ENCODE data around the gene TNFSF12.

- TF ChIP-seq CTCF (IDR thresholded peaks at IDR 0.05; ENCODE audit: low read length) = no peak
- TF ChIP-seq EZH2 (IDR thresholded peaks at IDR 0.05; ENCODE audit: borderline replicate concordance, low read length) = no peak
Observed at GRCh38 chr17:7499161-7499560, 49.7 kb upstream of the TNFSF12 start.

Data from OCI-LY1 (cell line).